ENCODE measurements around the gene TEX13A.
"Not testable (repeated sequence)": the region's sequence is repeated elsewhere in the genome, so short reads cannot be mapped to it uniquely, and the experiment has no call there.

TEX13A gene

GRCh38 chrX:105220636-105221035 lies at the start of gene TEX13A:
TSS of gene TEX13A (minus strand) at chrX:105220694. CDS start at chrX:105220397, 297 bp downstream.
- no peak for DNase-seq (ENCODE audit: low spot score)

GRCh38 chrX:105269386-105269785 lies 48.9 kb upstream of the TEX13A start:
- DNase-seq (ENCODE audit: low spot score) = no peak

GRCh38 chrX:105267167-105267566 lies 46.7 kb upstream of the TEX13A start:
- DNase-seq (ENCODE audit: low spot score) = no peak

- DNase-seq (ENCODE audit: low spot score) = no peak
Measured at GRCh38 chrX:105266456-105266855, 46.0 kb upstream of the TEX13A start.

GRCh38 chrX:105265093-105265492 lies 44.6 kb upstream of the TEX13A start:
- DNase-seq (ENCODE audit: low spot score) = no peak

GRCh38 chrX:105263801-105264200 lies 43.3 kb upstream of the TEX13A start:
- DNase-seq (ENCODE audit: low spot score) = no peak

- no peak for DNase-seq (ENCODE audit: low spot score)
Measured at GRCh38 chrX:105263171-105263570, 42.7 kb upstream of the TEX13A start.

GRCh38 chrX:105260291-105261043 lies 40.0 kb upstream of the TEX13A start:
- no peak for DNase-seq (ENCODE audit: low spot score)

GRCh38 chrX:105241056-105241455 lies 20.6 kb upstream of the TEX13A start:
- DNase-seq (ENCODE audit: low spot score) = no peak

- not testable (repeated sequence) for DNase-seq (ENCODE audit: low spot score)
Measured at GRCh38 chrX:105237407-105237806, 16.9 kb upstream of the TEX13A start.

GRCh38 chrX:105229146-105229545 lies 8.7 kb upstream of the TEX13A start:
- DNase-seq (ENCODE audit: low spot score) = no peak

GRCh38 chrX:105228602-105229001 lies 8.1 kb upstream of the TEX13A start:
- DNase-seq (ENCODE audit: low spot score) = no peak

- DNase-seq (ENCODE audit: low spot score) = no peak
Measured at GRCh38 chrX:105226499-105226898, 6.0 kb upstream of the TEX13A start.

GRCh38 chrX:105221374-105221773 lies 880 bp upstream of the TEX13A start:
- no peak for DNase-seq (ENCODE audit: low spot score)

GRCh38 chrX:105219454-105220401 lies 766 bp downstream of the TEX13A start:
- DNase-seq (ENCODE audit: low spot score) = no peak

GRCh38 chrX:105211066-105211575 lies 9.4 kb downstream of the TEX13A start:
- no peak for DNase-seq (ENCODE audit: low spot score)

- DNase-seq (ENCODE audit: low spot score) = no peak
Measured at GRCh38 chrX:105210258-105210657, 10.2 kb downstream of the TEX13A start.

GRCh38 chrX:105209406-105209805 lies 11.1 kb downstream of the TEX13A start:
- no peak for DNase-seq (ENCODE audit: low spot score)

GRCh38 chrX:105191878-105192277 lies 28.6 kb downstream of the TEX13A start:
- peak; percentile 2 for DNase-seq (ENCODE audit: low spot score)

GRCh38 chrX:105190252-105190853 lies 30.1 kb downstream of the TEX13A start:
- DNase-seq (ENCODE audit: low spot score) = peak; percentile 25

- DNase-seq (ENCODE audit: low spot score) = no peak
Measured at GRCh38 chrX:105189093-105189492, 31.4 kb downstream of the TEX13A start.

GRCh38 chrX:105179644-105180043 lies 40.9 kb downstream of the TEX13A start:
- no peak for DNase-seq (ENCODE audit: low spot score)
